ENCODE data around the gene HTR6. TPM values are rescaled to one million over a fixed set of nuclear protein-coding genes. Genes with fewer than 3 reads are reported as not detected.

HTR6 gene
- total RNA-seq, 2 experiments from 2014 or later = not detected

DNA sequence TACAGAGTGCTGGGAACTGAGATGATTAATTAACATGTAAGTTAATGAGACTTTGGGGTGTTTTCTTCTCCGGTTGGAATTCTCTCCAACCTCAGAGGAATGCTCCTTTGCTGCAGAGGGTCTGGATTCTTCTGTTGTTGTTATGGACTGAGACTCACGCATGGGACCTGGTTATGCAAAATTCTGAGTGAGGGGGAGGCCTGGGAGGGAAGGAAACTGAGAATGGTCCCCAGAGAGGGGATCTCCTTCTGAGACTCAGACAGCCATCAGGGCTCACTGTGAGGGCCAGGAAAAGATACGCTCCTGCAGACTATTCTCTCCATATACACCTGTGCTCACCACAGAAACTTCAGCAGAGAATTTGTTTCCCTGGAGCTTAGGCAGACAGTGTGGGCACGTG is 56.3 kb downstream of the HTR6 start:
- H3K79me2 ChIP-seq (ENCODE audit: insufficient read depth, low read depth, low read length) = no peaks in the 10 kb centered on the region
- intact Hi-C loops (cut with micrococcal nuclease; ENCODE audit: unreplicated experiment) = no loop called here
- no peaks in the 10 kb centered on the region for H3K9me2 ChIP-seq (ENCODE audit: insufficient read depth, low read length)
- H3K27ac ChIP-seq (ENCODE audit: low read depth, low read length, poor library complexity, severe bottlenecking) = no peak overlapping the region
- POLR2A ChIA-PET = interaction anchor here (0.5 kb wide), 1 partner anchor 9 kb away, joined by 3 read pairs; no protein-coding TSS in a partner anchor
- H3K4me3 ChIP-seq (ENCODE audit: low read depth, low read length, poor library complexity, severe bottlenecking) = no peak overlapping the region
- no peaks in the 10 kb centered on the region for H4K20me1 ChIP-seq (ENCODE audit: insufficient read depth, low read length)
- CTCF ChIA-PET (ENCODE audit: unreplicated experiment) = no interaction called here
- no peaks in the 10 kb centered on the region for H3K9me3 ChIP-seq (ENCODE audit: low read length)
- H3K4me1 ChIP-seq (ENCODE audit: insufficient read depth, low read length, poor library complexity, severe bottlenecking) = no peaks in the 10 kb centered on the region
- no peak overlapping the region for H3K4me2 ChIP-seq (ENCODE audit: low read length)
- no peak overlapping the region for H2AFZ ChIP-seq (ENCODE audit: low read length)
- BruUV-seq (replicated peaks) = no TSS peak
- H3K36me3 ChIP-seq (ENCODE audit: insufficient read depth, low read length) = no peaks in the 10 kb centered on the region
- TF ChIP-seq EZH2phosphoT487 (IDR thresholded peaks at IDR 0.05; ENCODE audit: borderline replicate concordance, low read depth, low read length) = no peak
- TF ChIP-seq CTCF (conservative IDR thresholded peaks at IDR 0.05; ENCODE audit: low read length) = no peak
- no peak for DNase-seq (ENCODE audit: low spot score)

DNA sequence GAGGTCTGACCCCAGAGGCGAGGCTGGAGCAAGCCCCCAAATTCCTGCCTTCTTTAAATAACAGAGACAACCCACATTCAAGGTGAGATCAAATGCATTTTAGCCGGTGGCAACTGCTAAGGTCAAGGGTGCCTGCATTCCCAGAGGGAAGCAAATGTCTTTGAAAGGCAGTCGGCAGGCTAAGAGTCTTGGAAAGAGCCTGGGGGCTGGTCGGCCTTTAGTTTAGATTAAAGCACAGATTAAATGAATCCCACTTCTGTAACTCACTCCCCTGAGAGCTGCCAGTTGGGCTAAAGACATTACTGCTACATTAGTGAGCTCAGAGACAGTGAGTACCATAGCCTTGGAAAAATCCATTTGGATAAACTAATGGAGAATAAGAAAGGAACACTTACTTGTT is 59.2 kb downstream of the HTR6 start:
- Histone ChIP-seq H3K36me3 (ENCODE audit: insufficient read depth, low read length) (no peaks in the 10 kb centered on the region), H3K4me3 (ENCODE audit: low read depth, low read length, poor library complexity, severe bottlenecking) (no peak overlapping the region), H3K9me3 (ENCODE audit: low read length) (no peaks in the 10 kb centered on the region), H3K79me2 (ENCODE audit: insufficient read depth, low read depth, low read length) (no peaks in the 10 kb centered on the region), H3K4me1 (ENCODE audit: insufficient read depth, low read length, poor library complexity, severe bottlenecking) (no peaks in the 10 kb centered on the region), H2AFZ (ENCODE audit: low read length) (no peak overlapping the region), H4K20me1 (ENCODE audit: insufficient read depth, low read length) (no peaks in the 10 kb centered on the region), H3K4me2 (ENCODE audit: low read length) (no peak overlapping the region), H3K27ac (ENCODE audit: low read depth, low read length, poor library complexity, severe bottlenecking) (no peak overlapping the region), H3K9me2 (ENCODE audit: insufficient read depth, low read length) (no peaks in the 10 kb centered on the region)
- ChIA-PET CTCF (ENCODE audit: unreplicated experiment) (no interaction called here), POLR2A (no interaction called here)
- DNase-seq (ENCODE audit: low spot score) = no peak
- TF ChIP-seq EZH2phosphoT487 (IDR thresholded peaks at IDR 0.05; ENCODE audit: borderline replicate concordance, low read depth, low read length) = no peak
- no peak for TF ChIP-seq CTCF (conservative IDR thresholded peaks at IDR 0.05; ENCODE audit: low read length)
- no TSS peak for BruUV-seq (replicated peaks)
- intact Hi-C loops (cut with micrococcal nuclease; ENCODE audit: unreplicated experiment) = no loop called here

GRCh38 chr1:19725606-19726005 is 60.9 kb downstream of the HTR6 start:
- intact Hi-C loops (cut with micrococcal nuclease; ENCODE audit: unreplicated experiment) = no loop called here
- Histone ChIP-seq H4K20me1 (ENCODE audit: insufficient read depth, low read length) (no peaks in the 10 kb centered on the region), H3K79me2 (ENCODE audit: insufficient read depth, low read depth, low read length) (no peaks in the 10 kb centered on the region), H3K9me2 (ENCODE audit: insufficient read depth, low read length) (no peaks in the 10 kb centered on the region), H3K9me3 (ENCODE audit: low read length) (no peaks in the 10 kb centered on the region), H3K36me3 (ENCODE audit: insufficient read depth, low read length) (no peaks in the 10 kb centered on the region), H2AFZ (ENCODE audit: low read length) (no peak overlapping the region), H3K27ac (ENCODE audit: low read depth, low read length, poor library complexity, severe bottlenecking) (no peak overlapping the region), H3K4me2 (ENCODE audit: low read length) (no peak overlapping the region), H3K4me1 (ENCODE audit: insufficient read depth, low read length, poor library complexity, severe bottlenecking) (no peaks in the 10 kb centered on the region), H3K4me3 (ENCODE audit: low read depth, low read length, poor library complexity, severe bottlenecking) (no peak overlapping the region)
- ChIA-PET POLR2A (no interaction called here), CTCF (ENCODE audit: unreplicated experiment) (no interaction called here)
- DNase-seq (ENCODE audit: low spot score) = no peak
- TF ChIP-seq CTCF (conservative IDR thresholded peaks at IDR 0.05; ENCODE audit: low read length) = no peak
- no peak for TF ChIP-seq EZH2phosphoT487 (IDR thresholded peaks at IDR 0.05; ENCODE audit: borderline replicate concordance, low read depth, low read length)
- BruUV-seq (replicated peaks) = no TSS peak

Data from OCI-LY7 (cell line).